GM12878 (cell line): ENCODE data around the gene FOSL1. TPM values are rescaled to one million over a fixed set of nuclear protein-coding genes. Genes with fewer than 3 reads are reported as not detected.

Experiments
- ATAC-seq: fragments of 200-7000 bp; cut with Tn5 transposase; 3 replicates; pipeline ENCODE4 v1.9.1; 2020; ENCODE audit warnings: mild to moderate bottlenecking, moderate library complexity
- BruUV-seq: library from RNA; stranded (reverse); fragments of 400-500 nt; replicated peaks from 2 replicates; lab custom pipeline; 2021; lab: Mats Ljungman, UMichigan
- CTCF ChIA-PET: fragments of 300-600 bp; sonication (Branson Sonifier 250); formaldehyde crosslinking; extraction: SDS; loops from one replicate; lab custom pipeline; 2021; ENCODE audit warnings: inconsistent platforms; lab: Yijun Ruan, JAX
- POLR2A ChIA-PET: fragments of 350-600 bp; formaldehyde crosslinking; extraction: SDS; loops from one replicate; lab custom pipeline; 2021; ENCODE audit warnings: inconsistent platforms; lab: Charles Lee
- RAD21 ChIA-PET: fragments of 300-600 bp; sonication (Branson Sonifier 250); formaldehyde crosslinking; loops from one replicate; lab custom pipeline; 2023; ENCODE audit warnings: antibody characterized with exemption; ENCODE audit not compliant: unreplicated experiment; lab: Charles Lee
- SMC1A ChIA-PET: fragments of 300-600 bp; sonication (Branson Sonifier 250); formaldehyde crosslinking; loops from one replicate; lab custom pipeline; 2023; ENCODE audit not compliant: unreplicated experiment, uncharacterized antibody; lab: Charles Lee
- DNase-seq: peaks from one replicate; pipeline ENCODE4 v3.0.0-alpha.2; 2011; ENCODE audit warnings: low read depth, low spot score
- FAIRE-seq: peaks from 3 replicates; lab custom pipeline; 2011; peaks lifted over from hg19 to GRCh38; lab: Jason Lieb, UNC
- H2AFZ ChIP-seq: 2 replicates; pipeline ENCODE4 v1.6.0; 2011; ENCODE audit warnings: low read depth, low read length, control low read depth; ENCODE audit not compliant: control insufficient read depth
- H3K27ac ChIP-seq: 2 replicates; pipeline ENCODE4 v1.5.1; 2011; ENCODE audit warnings: control low read depth; ENCODE audit not compliant: control insufficient read depth, insufficient read depth
- H3K27me3 ChIP-seq, 2 experiments: replicated peaks in 1 of 2; 2 replicates each; pipeline versions ENCODE4 v1.6.0 to v1.6.1; 2011; ENCODE audit warnings: low read length in 1 of 2; ENCODE audit not compliant: control insufficient read depth in 2 of 2, insufficient read depth in 2 of 2
- H3K36me3 ChIP-seq, 2 experiments: 2 replicates each; pipeline ENCODE4 v1.5.1; 2011; ENCODE audit warnings: low read length in 1 of 2; ENCODE audit not compliant: control insufficient read depth in 2 of 2, insufficient read depth in 2 of 2
- H3K4me1 ChIP-seq: 2 replicates; pipeline ENCODE4 v1.6.1; 2011; ENCODE audit warnings: mild to moderate bottlenecking, low read length, moderate library complexity, mixed read lengths; ENCODE audit not compliant: control insufficient read depth, insufficient read depth
- H3K4me2 ChIP-seq: 2 replicates; pipeline ENCODE4 v1.6.0; 2011; ENCODE audit warnings: control low read depth; ENCODE audit not compliant: control insufficient read depth, insufficient read depth
- H3K4me3 ChIP-seq: fragments of 200-600 bp; sonication (generic); 2 replicates; pipeline ENCODE4 v1.5.1; 2016
- H3K79me2 ChIP-seq: 2 replicates; pipeline ENCODE4 v1.6.0; 2011; ENCODE audit warnings: low read length; ENCODE audit not compliant: control insufficient read depth, insufficient read depth
- H3K9ac ChIP-seq: 2 replicates; pipeline ENCODE4 v1.8.0; 2011; ENCODE audit warnings: low read length, control low read depth, mixed read lengths; ENCODE audit not compliant: control insufficient read depth, insufficient read depth
- H3K9me3 ChIP-seq: replicated peaks from 3 replicates; pipeline ENCODE4 v1.5.1; 2011; ENCODE audit warnings: mild to moderate bottlenecking, low read length; ENCODE audit not compliant: control insufficient read depth, insufficient read depth
- H4K20me1 ChIP-seq: 2 replicates; pipeline ENCODE4 v1.6.0; 2011; ENCODE audit not compliant: control insufficient read depth, insufficient read depth
- EP300 ChIP-seq, 2 experiments: fragments of 150-350 bp in 1 of 2; IDR thresholded peaks; 2 replicates each; pipeline ENCODE4 v1.6.1; 2011 to 2012; ENCODE audit warnings: low read depth in 2 of 2, low read length in 2 of 2, borderline replicate concordance in 1 of 2, improper control_type of control experiment in 1 of 2, inconsistent platforms in 1 of 2; ENCODE audit not compliant: control insufficient read depth in 1 of 2
- MXI1 ChIP-seq: fragments of 150-350 bp; IDR thresholded peaks from 2 replicates; pipeline ENCODE4 v1.6.1; 2011; ENCODE audit warnings: low read depth, mild to moderate bottlenecking, inconsistent platforms, low read length, improper control_type of control experiment
- MYC ChIP-seq: IDR thresholded peaks from 2 replicates; pipeline ENCODE4 v1.6.1; 2011; ENCODE audit warnings: mild to moderate bottlenecking, low read length, moderate library complexity, inconsistent platforms; ENCODE audit not compliant: insufficient read depth, insufficient replicate concordance, insufficient read length, severe bottlenecking
- SIX5 ChIP-seq: IDR thresholded peaks from 2 replicates; pipeline ENCODE4 v1.6.1; 2011; ENCODE audit warnings: mild to moderate bottlenecking, low read depth, low read length, moderate library complexity; ENCODE audit not compliant: severe bottlenecking
- ZSCAN29 ChIP-seq: fragments of 450-650 bp; IDR thresholded peaks from 2 replicates; pipeline ENCODE4 v1.6.1; 2017; ENCODE audit warnings: mild to moderate bottlenecking, moderate library complexity
- WGBS: methylation state at CpG from one replicate; pipeline ENCODE4 v1.1.6; 2016; ENCODE audit warnings: low lambda C conversion rate; ENCODE audit not compliant: insufficient replicate concordance, insufficient coverage; ENCODE audit errors: missing lambda C conversion rate; 5-methylcytosine and 5-hydroxymethylcytosine counted together
- in situ Hi-C: fragments of 300-500 bp; cut with MboI; formaldehyde crosslinking; loops from 9 replicates; pipeline ENCODE4 v1.14.3; 2018; ENCODE audit warnings: mixed read lengths
- intact Hi-C: fragments of 100-400 bp; cut with micrococcal nuclease; formaldehyde crosslinking; loops from one replicate; pipeline ENCODE4 v1.14.2; 2022; ENCODE audit not compliant: unreplicated experiment
- polyA plus RNA-seq, 11 experiments: library from polyadenylated mRNA; depleted of rRNA in 4 of 11; unstranded in 6 of 11; stranded (reverse) in 5 of 11; fragments of >200 nt; fragmentation: Nextera tagmentation in 4 of 11; fragmentation: Illumina TruSeq in 1 of 11; extraction: Ambion mirVana in 4 of 11; extraction: Trizol in 1 of 11; gene quantifications; 1 replicate in 1 of 11; 2 replicates in 10 of 11; pipeline versions ENCODE4 v1.2.1 to v1.2.3, GENCODE V29; 2011 to 2016; ENCODE audit warnings: inconsistent platforms in 2 of 11, missing spikeins in 2 of 11, low read depth in 1 of 11
- total RNA-seq, 4 experiments: library from RNA; depleted of rRNA in 3 of 4; stranded (reverse); fragments of >200 nt in 3 of 4; fragmentation: Illumina TruSeq in 1 of 4; extraction: Trizol in 1 of 4; gene quantifications; 2 replicates each; pipeline versions ENCODE4 v1.2.1 to v1.2.3, GENCODE V29; 2013 to 2021
- TF ChIP-seq, protein P1 (sequence below), 3 experiments: IDR thresholded peaks in 2 of 3; conservative IDR thresholded peaks in 1 of 3; 2 replicates each; pipeline ENCODE4 v1.5.1; 2011; ENCODE audit warnings: low read depth in 3 of 3, low read length in 3 of 3, mild to moderate bottlenecking in 3 of 3, control low read depth in 2 of 3, moderate library complexity in 2 of 3, inconsistent platforms in 1 of 3, mixed read lengths in 1 of 3; ENCODE audit not compliant: control insufficient read depth in 2 of 3, insufficient read depth in 1 of 3; ENCODE audit errors: extremely low read depth in 1 of 3

FOSL1 gene
- total and polyA plus RNA-seq, 10 of the 15 experiments (the other 5 are each of a cell fraction or from before 2014, with no cell fraction given), result 0.82 to 5.4 (median 2.1) TPM

DNA sequence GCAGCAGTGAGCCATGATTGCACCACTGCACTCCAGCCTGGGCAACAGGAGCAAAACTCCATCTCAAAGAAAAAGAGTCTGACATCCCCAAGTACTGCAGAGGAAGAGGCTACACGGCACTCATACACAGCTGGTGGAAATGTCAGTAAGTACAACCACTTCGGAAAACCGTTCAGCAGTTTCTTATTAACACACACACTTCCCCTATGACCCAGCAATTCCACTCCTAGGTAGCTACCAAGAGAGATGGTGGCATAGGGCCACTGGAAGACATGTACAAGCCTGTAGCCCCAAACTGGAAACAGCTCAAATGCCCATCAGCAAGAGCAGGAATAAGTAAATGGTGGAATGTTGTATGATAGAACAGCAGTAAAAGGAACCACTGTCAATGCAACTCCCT lies 22.4 kb upstream of the FOSL1 start:
- Histone ChIP-seq H3K4me1 (peaks cover 17% of the 10 kb centered on the region), H3K27me3 (no peaks in the 10 kb centered on the region), H3K4me2 (no peak overlapping the region), H3K4me3 (no peak overlapping the region), H3K79me2 (peaks cover 26% of the 10 kb centered on the region), H3K9ac (no peak overlapping the region), H3K27ac (no peak overlapping the region), H3K36me3 (peaks cover 0 to 2% of the 10 kb centered on the region in 2 experiments; a peak in 2 of 4 replicates), H3K9me3 (no peaks in the 10 kb centered on the region), H4K20me1 (no peaks in the 10 kb centered on the region), H2AFZ (no peak overlapping the region)
- 100% methylated on average over 3 of the region's 3 CpGs for WGBS
- in situ Hi-C loops, result no loop called here
- BruUV-seq, result no TSS peak
- ChIA-PET POLR2A (interaction anchor here (0.9 to 1.7 kb wide), 2 partner anchors 10 to 11 kb away, joined by 3 to 6 read pairs; no protein-coding TSS in a partner anchor), RAD21 (no interaction called here), CTCF (interaction anchor here (1.1 to 1.4 kb wide), 5 partner anchors 36 to 122 kb away, joined by 3 to 10 read pairs (median 3); partner anchors contain the start of gene MUS81), SMC1A (interaction anchor here (0.7 kb wide), 1 partner anchor 10 kb away, joined by 3 read pairs; no protein-coding TSS in a partner anchor)
- no peak for FAIRE-seq
- no peak for ATAC-seq
- no peak for TF ChIP-seq MYC
- intact Hi-C loops, result no loop called here
- no peak for DNase-seq

GRCh38 chr11:65921876-65922275 lies 21.7 kb upstream of the FOSL1 start:
- Histone ChIP-seq H3K4me2 (no peak overlapping the region), H4K20me1 (no peaks in the 10 kb centered on the region), H3K4me1 (peaks cover 19% of the 10 kb centered on the region), H3K27me3 (no peaks in the 10 kb centered on the region), H3K36me3 (peaks cover 0 to 2% of the 10 kb centered on the region in 2 experiments; a peak in 2 of 4 replicates), H3K79me2 (peaks cover 33% of the 10 kb centered on the region), H2AFZ (no peak overlapping the region), H3K4me3 (no peak overlapping the region)
- WGBS, result 99% methylated on average over 9 of the region's 10 CpGs
- ChIA-PET CTCF (interaction anchor here (0.7 to 1.4 kb wide), 3 partner anchors 37 to 217 kb away, joined by 4 to 10 read pairs (median 5); partner anchors contain the start of gene MUS81), RAD21 (no interaction called here)
- FAIRE-seq (no peak), DNase-seq (no peak), ATAC-seq (no peak)
- intact Hi-C loops, result no loop called here
- TF ChIP-seq SIX5, result no peak
- TF ChIP-seq, protein P1, sequence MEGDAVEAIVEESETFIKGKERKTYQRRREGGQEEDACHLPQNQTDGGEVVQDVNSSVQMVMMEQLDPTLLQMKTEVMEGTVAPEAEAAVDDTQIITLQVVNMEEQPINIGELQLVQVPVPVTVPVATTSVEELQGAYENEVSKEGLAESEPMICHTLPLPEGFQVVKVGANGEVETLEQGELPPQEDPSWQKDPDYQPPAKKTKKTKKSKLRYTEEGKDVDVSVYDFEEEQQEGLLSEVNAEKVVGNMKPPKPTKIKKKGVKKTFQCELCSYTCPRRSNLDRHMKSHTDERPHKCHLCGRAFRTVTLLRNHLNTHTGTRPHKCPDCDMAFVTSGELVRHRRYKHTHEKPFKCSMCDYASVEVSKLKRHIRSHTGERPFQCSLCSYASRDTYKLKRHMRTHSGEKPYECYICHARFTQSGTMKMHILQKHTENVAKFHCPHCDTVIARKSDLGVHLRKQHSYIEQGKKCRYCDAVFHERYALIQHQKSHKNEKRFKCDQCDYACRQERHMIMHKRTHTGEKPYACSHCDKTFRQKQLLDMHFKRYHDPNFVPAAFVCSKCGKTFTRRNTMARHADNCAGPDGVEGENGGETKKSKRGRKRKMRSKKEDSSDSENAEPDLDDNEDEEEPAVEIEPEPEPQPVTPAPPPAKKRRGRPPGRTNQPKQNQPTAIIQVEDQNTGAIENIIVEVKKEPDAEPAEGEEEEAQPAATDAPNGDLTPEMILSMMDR (IDR thresholded peaks at IDR 0.05 in 2 of 3, conservative IDR thresholded peaks at IDR 0.05 in 1 of 3; ENCODE audit: control insufficient read depth in 2 of 3, extremely low read depth in 1 of 3, insufficient read depth in 1 of 3, low read depth in 3 of 3, low read length in 3 of 3), result no peak
- no peak for TF ChIP-seq ZSCAN29
- TF ChIP-seq MXI1, result no peak
- TF ChIP-seq EP300 (IDR thresholded peaks at IDR 0.05; ENCODE audit: borderline replicate concordance in 1 of 2, control insufficient read depth in 1 of 2, low read depth in 2 of 2, low read length in 2 of 2), result no peak
- TF ChIP-seq, all 136 proteins: peak for 0
- POLR2A ChIA-PET, result interaction anchor here (0.6 to 0.9 kb wide), 3 partner anchors 31 to 40 kb away, joined by 3 read pairs; partner anchors contain the start of gene CCDC85B
- no TSS peak for BruUV-seq
- no peak overlapping the region for H3K27ac ChIP-seq
- H3K9ac ChIP-seq, result no peak overlapping the region
- SMC1A ChIA-PET, result no interaction called here
- no peaks in the 10 kb centered on the region for H3K9me3 ChIP-seq
- in situ Hi-C loops, result no loop called here
